Bronchial smooth muscle cell (primary cell): ENCODE measurements around the gene ELMOD2. TPM values are rescaled to one million over a fixed set of nuclear protein-coding genes. Genes with fewer than 3 reads are reported as not detected.

Experiments used
- total RNA-seq: library from RNA; depleted of rRNA; stranded (reverse); fragments of >200 nt; gene quantifications from 2 replicates; pipeline ENCODE4 v1.2.1, GENCODE V29; 2014

ELMOD2 gene
- 12.7 and 22.5 TPM in 2 replicates for total RNA-seq

DNA sequence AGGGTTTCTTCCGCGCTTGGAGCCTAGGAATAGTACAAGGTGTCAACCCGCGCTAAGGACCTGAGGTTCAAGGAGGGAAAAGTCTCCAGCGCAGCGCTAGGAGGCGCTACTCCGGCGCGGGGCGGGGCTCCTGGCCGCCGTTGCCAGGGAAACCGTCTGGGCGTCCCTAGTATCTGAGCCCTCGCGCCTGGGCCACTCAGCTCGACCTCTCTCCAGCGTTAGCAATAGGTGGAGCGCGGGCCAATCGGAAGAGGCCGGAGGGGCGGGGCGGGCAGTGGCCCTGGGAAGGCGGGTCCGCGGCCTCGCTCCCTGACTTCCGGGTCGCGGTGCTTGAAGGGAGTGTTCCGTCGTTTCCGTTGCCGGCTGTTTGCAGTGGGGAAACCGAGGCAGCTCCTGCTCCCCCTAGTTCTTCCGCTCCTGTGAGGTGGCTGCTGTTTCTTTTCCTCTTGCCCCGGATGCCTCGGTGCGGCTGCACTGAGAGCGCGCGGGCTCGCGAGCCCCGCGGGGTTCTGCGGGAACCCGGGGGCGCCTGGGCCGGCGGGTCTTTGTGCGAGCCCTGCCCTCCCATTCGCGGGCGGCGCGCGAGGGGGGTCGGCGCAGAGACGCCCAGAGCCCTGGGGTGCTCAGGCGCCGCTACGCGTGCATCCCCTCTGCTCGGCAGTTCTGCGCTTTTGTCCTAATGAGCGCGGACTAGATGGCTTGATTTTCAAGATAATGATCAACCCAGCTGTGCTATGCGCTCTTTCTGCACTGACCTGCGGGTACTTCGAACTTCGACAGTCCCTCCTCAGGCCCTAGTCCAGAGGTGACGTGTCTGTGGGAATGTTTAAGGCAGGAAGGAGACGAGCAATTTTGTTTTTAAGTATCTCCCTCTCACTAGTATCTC, at the start of gene ELMOD2:
TSS of gene ELMOD2 (plus strand) at position 312 of the 886 bp plus-strand sequence. CDS start 1,261 bp downstream, outside the sequence.

GRCh38 chr4:140497747-140498636, 26.0 kb upstream of the ELMOD2 start, which contains the start of gene MGAT4D:
Gene MGAT4D (minus strand): TSS chr4:140498293. CDS start chr4:140498222, 71 bp downstream.

DNA sequence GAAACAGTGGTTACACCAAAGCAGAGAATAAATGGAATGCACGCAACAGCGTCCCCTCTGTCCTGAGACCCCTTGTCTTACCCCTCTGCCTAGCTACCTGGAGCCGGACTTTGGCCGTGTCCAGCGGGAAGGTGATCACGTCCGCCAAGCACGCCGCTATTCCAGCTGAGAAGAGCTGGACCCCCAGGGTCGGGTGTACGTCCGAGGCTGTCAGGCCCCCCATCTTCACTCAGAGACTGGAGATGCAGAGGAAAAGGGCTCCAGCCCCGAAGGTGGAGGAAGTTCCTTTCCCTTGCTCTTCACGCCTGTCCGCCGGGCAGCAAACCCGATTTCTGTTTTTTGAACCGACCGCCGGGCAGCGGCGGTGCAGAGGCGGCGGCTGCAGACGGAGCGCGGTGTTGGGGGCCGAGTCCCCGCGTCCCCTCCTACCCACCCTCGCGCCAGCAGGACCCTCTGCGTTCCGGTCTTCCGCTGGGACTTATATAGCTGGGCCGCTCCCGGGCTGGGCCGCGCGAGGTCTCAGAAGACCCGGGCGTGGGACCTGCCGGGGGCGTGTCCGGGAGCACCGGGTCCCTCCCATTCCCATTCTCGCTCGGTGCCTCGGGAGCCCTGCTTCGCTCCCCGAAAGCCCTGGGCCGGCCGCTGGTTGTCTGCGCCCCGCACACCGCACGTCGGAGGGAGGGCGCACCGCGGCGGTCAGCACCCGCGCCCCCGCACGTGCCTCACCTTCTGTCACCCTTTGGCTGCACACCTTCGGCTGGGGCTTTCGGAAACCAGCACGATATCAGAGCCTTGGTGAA, 44.7 kb downstream of the ELMOD2 start, which contains the start of gene UCP1:
TSS of gene UCP1 (minus strand) at position 455 of the 800 bp plus-strand sequence. CDS start at position 223, 232 bp downstream.

Other genes with a start within 250 kb of the ELMOD2 start
- 16.8 and 44.4 TPM in 2 replicates for gene SCOC, start 150.5 kb upstream of the ELMOD2 start, total RNA-seq
- gene CLGN, start 96.5 kb upstream of the ELMOD2 start, total RNA-seq: 0.26 and 17.3 TPM in 2 replicates
- not detected in 2 replicates for gene MGAT4D, start 25.9 kb upstream of the ELMOD2 start, total RNA-seq
- not detected in 2 replicates for gene UCP1, start 44.8 kb downstream of the ELMOD2 start, total RNA-seq
- 22.4 and 22.8 TPM in 2 replicates for gene TBC1D9, start 232.2 kb downstream of the ELMOD2 start, total RNA-seq